RWPE1 (cell line): Measurements from ENCODE around the gene HECW1.

Experiments used
- CTCF ChIA-PET: fragments of 350-600 bp; sonication (Branson Sonifier 250); formaldehyde crosslinking; extraction: SDS; loops from one replicate; lab custom pipeline; 2021; lab: Yijun Ruan, JAX
- POLR2A ChIA-PET: fragments of 400-600 bp; formaldehyde crosslinking; extraction: SDS; loops from one replicate; lab custom pipeline; 2020; ENCODE audit warnings: antibody characterized with exemption; ENCODE audit not compliant: low non-redundant PET; lab: Yijun Ruan, JAX
- DNase-seq: peaks from one replicate; pipeline ENCODE4 v3.0.0; 2012; ENCODE audit warnings: low spot score
- H3K27ac ChIP-seq: fragments of 450-650 bp; 2 replicates; pipeline ENCODE4 v1.5.1; 2017
- CTCF ChIP-seq: fragments of 450-650 bp; conservative IDR thresholded peaks from 2 replicates; pipeline ENCODE4 v1.5.1; 2017; ENCODE audit warnings: low read depth, mild to moderate bottlenecking

The HECW1 gene

GRCh38 chr7:43408981-43409380, 296.5 kb downstream of the HECW1 start:
- ChIA-PET CTCF (interaction anchor here (0.6 to 0.7 kb wide), 2 partner anchors 12 to 94 kb away, joined by 3 read pairs; no protein-coding TSS in a partner anchor), POLR2A (no interaction called here)
- no peak overlapping the region for H3K27ac ChIP-seq
- no peak for DNase-seq
- TF ChIP-seq CTCF = no peak

GRCh38 chr7:43417455-43417854, 305.0 kb downstream of the HECW1 start:
- DNase-seq = no peak
- no peak overlapping the region for H3K27ac ChIP-seq
- ChIA-PET CTCF (no interaction called here), POLR2A (no interaction called here)
- TF ChIP-seq CTCF = no peak

GRCh38 chr7:43430411-43430810, 318.0 kb downstream of the HECW1 start:
- H3K27ac ChIP-seq = no peak overlapping the region
- TF ChIP-seq CTCF = no peak
- no peak for DNase-seq
- POLR2A ChIA-PET = no interaction called here
- CTCF ChIA-PET = interaction anchor here (0.7 to 1.0 kb wide), 2 partner anchors 9 to 483 kb away, joined by 3 to 5 read pairs; no protein-coding TSS in a partner anchor

- no peak for TF ChIP-seq CTCF
- DNase-seq = no peak
- H3K27ac ChIP-seq = no peak overlapping the region
- POLR2A ChIA-PET = no interaction called here
- CTCF ChIA-PET = interaction anchor here (1.0 kb wide), 1 partner anchor 8 kb away, joined by 5 read pairs; no protein-coding TSS in a partner anchor
Measured at GRCh38 chr7:43431020-43431595, 318.7 kb downstream of the HECW1 start.

- CTCF ChIA-PET = interaction anchor here (0.6 to 0.7 kb wide), 2 partner anchors 120 to 500 kb away, joined by 3 to 4 read pairs; no protein-coding TSS in a partner anchor
- DNase-seq = no peak
- POLR2A ChIA-PET = no interaction called here
Measured at GRCh38 chr7:43433639-43434038, 321.2 kb downstream of the HECW1 start.

GRCh38 chr7:43437001-43437400, 324.6 kb downstream of the HECW1 start:
- POLR2A ChIA-PET = no interaction called here
- H3K27ac ChIP-seq = no peak overlapping the region
- DNase-seq = no peak
- CTCF ChIA-PET = interaction anchor here (1.1 kb wide), 1 partner anchor 496 kb away, joined by 4 read pairs; no protein-coding TSS in a partner anchor
- no peak for TF ChIP-seq CTCF

More at GRCh38 chr7:43433639-43434038, 321.2 kb downstream of the HECW1 start:
- no peak overlapping the region for H3K27ac ChIP-seq
- TF ChIP-seq CTCF = no peak
